Heart right ventricle (tissue), 16 donors: Measurements from ENCODE around the gene SH3GL2. TPM values are rescaled to one million over a fixed set of nuclear protein-coding genes. Genes with fewer than 3 reads are reported as not detected.

Experiments used
- ATAC-seq, 8 donors: fragments of 200-7000 bp; cut with Tn5 transposase; one replicate each; pipeline ENCODE4 v1.9.1; 2020; ENCODE audit warnings: mild to moderate bottlenecking in 8 of 8, moderate library complexity in 8 of 8, moderate number of reproducible peaks in 1 of 8
- DNase-seq, 2 donors: peaks; one replicate each; pipeline ENCODE4 v3.0.0-alpha.2; 2020
- H3K27ac ChIP-seq, 10 donors: fragments of 200-600 bp; sonication (generic) in 2 of 10; one replicate each; pipeline versions ENCODE4 v1.5.0 to v1.8.0; 2020 to 2022; ENCODE audit warnings: mild to moderate bottlenecking in 3 of 10
- H3K27me3 ChIP-seq, 7 donors: fragments of 200-600 bp; one replicate each; pipeline ENCODE4 v1.8.0; 2021 to 2022; ENCODE audit warnings: mild to moderate bottlenecking in 2 of 7
- H3K36me3 ChIP-seq, 9 donors: fragments of 200-600 bp; sonication (generic) in 1 of 9; one replicate each; pipeline versions ENCODE4 v1.5.0 to v1.8.0; 2020 to 2022; ENCODE audit warnings: mild to moderate bottlenecking in 2 of 9
- H3K4me1 ChIP-seq, 9 donors: fragments of 200-600 bp; sonication (generic) in 1 of 9; one replicate each; pipeline versions ENCODE4 v1.5.0 to v1.8.0; 2020 to 2022; ENCODE audit warnings: mild to moderate bottlenecking in 4 of 9
- H3K4me3 ChIP-seq, 10 donors: fragments of 200-600 bp; sonication (generic) in 2 of 10; one replicate each; pipeline versions ENCODE4 v1.5.0 to v1.8.0; 2020 to 2022; ENCODE audit warnings: mild to moderate bottlenecking in 7 of 10, moderate library complexity in 2 of 10
- H3K9me3 ChIP-seq, 11 donors: fragments of 200-600 bp in 10 of 11; sonication (generic) in 2 of 11; one replicate each; pipeline versions ENCODE4 v1.5.0 to v1.8.0; 2013 to 2022; ENCODE audit warnings: mild to moderate bottlenecking in 2 of 11, control low read depth in 1 of 11, moderate library complexity in 1 of 11
- CTCF ChIP-seq, 9 donors: fragments of 200-600 bp; sonication (generic) in 2 of 9; IDR thresholded peaks; one replicate each; pipeline versions ENCODE4 v1.5.0 to v1.8.0; 2021 to 2022; ENCODE audit warnings: antibody characterized with exemption in 9 of 9, mild to moderate bottlenecking in 5 of 9, moderate library complexity in 1 of 9
- WGBS, 2 donors: extraction: QIAGEN DNeasy Blood & Tissue Kit; methylation state at CpG; one replicate each; pipeline ENCODE4 v1.1.7; 2013; ENCODE audit warnings: inconsistent platforms in 1 of 2; 5-methylcytosine and 5-hydroxymethylcytosine counted together
- intact Hi-C, 10 donors: fragments of 100-400 bp; cut with DNase I; formaldehyde crosslinking; loops; one replicate each; pipeline versions ENCODE4 v1.11.1 to v1.14.2; 2022
- polyA plus RNA-seq, 2 donors: library from polyadenylated mRNA; stranded (reverse); fragments of 200-250 nt; gene quantifications; one replicate each; pipeline ENCODE4 v1.2.3, GENCODE V29; 2013
- total RNA-seq, 10 donors: library from RNA; stranded (reverse); fragmentation: NEBNext Ultra II Directional in 3 of 10; extraction: Animal tissue kit (Norgen Biotek cat#: 25700) in 3 of 10; gene quantifications; one replicate each; pipeline versions ENCODE4 v1.2.1 to v1.2.4, GENCODE V29; 2021 to 2023
- donor health status: Arrhythmogenic right ventricular cardiomyopathy.
- donor health status: ischemic (EF 13 %, LVEDD 7.1; RV severe dilation, severe dysfunction).
- donor health status: healthy with polysubstance abuse.
- donor health status: DM: no; HTN: yes; CAD: no.
- donor health status: DM: no; HTN: no; CAD: no.
- donor health status: ischemic (EF 25% LVEDD 6.9; RV normal size, moderate dysfunction).
- donor health status: ischemic (EF 25% LVEDD 5.7; RV mildly dilated, moderate dysfunction).
- donor health status: healthy.
- donor health status: DM: yes; HTN: yes; CAD: no.
- donor health status: Ischemic cardiomyopathy.
- donor health status: ischemic (EF 35%, LVEDD 5.7; RV mildly dilated, moderate dysfunction).
- donor health status: nonischemic (EF 11% LVEDD 7.7; RV severe dilation, severe dysfunction).
- donor health status: DM: yes; HTN: yes; CAD: no.
- donor health status: PGD.
- donor health status: ischemic (EF 29% LVEDD 5.4; RV normal size, mild dysfunction).
- donor health status: nonischemic (EF 23%, LVEDD 6.1; RV moderate dilation, normal function).

The SH3GL2 gene
- total and polyA plus RNA-seq, 12 donors: 0.73 to 14.6 (median 6.0) TPM; not detected in 1

GRCh38 chr9:17589771-17590170 lies 10.9 kb downstream of the SH3GL2 start:
- intact Hi-C loops: no loop called here
- H3K27ac ChIP-seq: no peak overlapping the region
- H3K4me1 ChIP-seq: peaks cover 0 to 4% (median 0%) of the 10 kb centered on the region in 9 donors
- H3K9me3 ChIP-seq: no peaks in the 10 kb centered on the region
- H3K36me3 ChIP-seq: no peaks in the 10 kb centered on the region
- H3K4me3 ChIP-seq: no peak overlapping the region
- H3K27me3 ChIP-seq: no peaks in the 10 kb centered on the region
- ATAC-seq (peak in 3 of 8 donors; percentile 37 to 61 (median 53)), DNase-seq (no peak)
- no peak for TF ChIP-seq CTCF (IDR thresholded peaks at IDR 0.05)
- 59 to 66% methylated on average over 5 of the region's 5 CpGs for WGBS, 2 donors

- Histone ChIP-seq H3K4me1 (peaks cover 0 to 3% (median 0%) of the 10 kb centered on the region in 9 donors), H3K36me3 (no peaks in the 10 kb centered on the region), H3K4me3 (no peak overlapping the region), H3K9me3 (no peaks in the 10 kb centered on the region), H3K27me3 (no peaks in the 10 kb centered on the region), H3K27ac (no peak overlapping the region)
- no peak for DNase-seq
- TF ChIP-seq CTCF (IDR thresholded peaks at IDR 0.05): no peak
- ATAC-seq: no peak
- 89 to 91% methylated on average over 3 of the region's 3 CpGs for WGBS, 2 donors
- intact Hi-C loops: no loop called here
These were observed 16.1 kb downstream of the SH3GL2 start for GRCh38 chr9:17594961-17595360.

GRCh38 chr9:17597977-17598376 lies 19.1 kb downstream of the SH3GL2 start:
- Histone ChIP-seq H3K4me1 (peaks cover 0 to 7% (median 0%) of the 10 kb centered on the region in 9 donors), H3K27ac (no peak overlapping the region), H3K27me3 (no peaks in the 10 kb centered on the region), H3K9me3 (no peaks in the 10 kb centered on the region), H3K4me3 (no peak overlapping the region), H3K36me3 (no peaks in the 10 kb centered on the region)
- DNase-seq (no peak), ATAC-seq (no peak)
- intact Hi-C loops: no loop called here
- TF ChIP-seq CTCF (IDR thresholded peaks at IDR 0.05): no peak
- 83 to 86% methylated on average over 3 of the region's 3 CpGs for WGBS, 2 donors

- Histone ChIP-seq H3K9me3 (no peaks in the 10 kb centered on the region), H3K27ac (no peak overlapping the region), H3K4me3 (no peak overlapping the region), H3K27me3 (no peaks in the 10 kb centered on the region), H3K36me3 (no peaks in the 10 kb centered on the region), H3K4me1 (peaks cover 0 to 7% (median 0%) of the 10 kb centered on the region in 9 donors)
- DNase-seq (no peak), ATAC-seq (peak in 1 of 8 donors; percentile 31)
- 58 to 66% methylated on average over 5 of the region's 5 CpGs for WGBS, 2 donors
- no peak for TF ChIP-seq CTCF (IDR thresholded peaks at IDR 0.05)
- intact Hi-C loops: no loop called here
These were observed 22.2 kb downstream of the SH3GL2 start for GRCh38 chr9:17600962-17601593.
